GM19099 (cell line): ENCODE data around the gene ABCC10.

Experiments used
- POLR2A ChIP-seq: IDR thresholded peaks from 3 replicates; pipeline ENCODE4 v1.6.1; 2011; ENCODE audit warnings: low read depth; ENCODE audit not compliant: insufficient read length; ENCODE audit errors: extremely low read depth

The ABCC10 gene

DNA sequence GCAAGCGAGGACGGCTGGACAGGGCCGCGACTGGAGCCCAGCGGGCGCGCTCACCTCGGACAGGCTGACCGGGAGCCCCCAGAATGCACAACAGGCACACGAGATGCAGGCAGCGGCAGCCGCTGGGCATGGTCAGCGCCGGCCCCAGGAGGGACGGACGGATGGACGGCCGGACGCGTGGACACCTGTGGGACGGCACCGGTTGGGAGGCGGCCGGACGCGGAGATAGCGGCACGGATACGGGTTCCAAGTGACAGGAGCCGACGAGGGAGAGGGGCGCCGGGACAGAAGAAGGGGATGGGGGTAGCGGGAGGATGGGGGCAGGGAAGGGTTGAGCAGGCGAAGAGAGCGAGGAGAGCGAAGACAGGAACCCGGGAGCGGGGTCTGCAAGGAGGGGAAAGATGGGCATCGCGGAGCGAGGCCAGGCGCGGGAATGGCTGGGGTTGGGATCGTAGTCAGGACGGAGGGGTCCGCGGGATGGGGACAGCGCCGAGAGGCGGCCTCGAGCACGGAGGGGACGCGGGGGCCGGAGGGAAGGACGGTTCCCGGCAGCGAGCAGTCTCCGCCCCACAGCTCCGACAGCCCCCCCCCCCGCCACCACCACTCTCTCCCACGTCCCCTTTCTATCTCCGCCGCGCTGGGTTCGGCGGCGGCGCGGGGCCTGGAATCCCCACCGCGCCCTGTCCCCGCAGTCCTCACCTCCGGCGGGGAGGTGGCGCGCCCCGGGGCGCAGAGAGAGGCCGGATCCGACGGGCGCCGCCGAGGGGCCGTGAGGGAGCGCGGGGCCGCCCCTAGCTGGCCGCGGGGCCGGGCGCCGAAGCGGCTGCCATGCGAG lies 27.6 kb downstream of the ABCC10 start:
- TF ChIP-seq POLR2A: peak; percentile 7

GRCh38 chr6:43455531-43456428 lies 28.4 kb downstream of the ABCC10 start, which contains the start of gene DLK2:
DLK2 (minus strand) TSS chr6:43455548; CDS start chr6:43454825, 723 bp downstream.
- no peak for TF ChIP-seq POLR2A

- TF ChIP-seq POLR2A: no peak
Measured at GRCh38 chr6:43457643-43458042, 30.3 kb downstream of the ABCC10 start.

GRCh38 chr6:43459535-43459934 lies 32.2 kb downstream of the ABCC10 start:
- no peak for TF ChIP-seq POLR2A

- no peak for TF ChIP-seq POLR2A
Measured at GRCh38 chr6:43460032-43460431, 32.7 kb downstream of the ABCC10 start.

GRCh38 chr6:43461936-43462335 lies 34.6 kb downstream of the ABCC10 start:
- no peak for TF ChIP-seq POLR2A

DNA sequence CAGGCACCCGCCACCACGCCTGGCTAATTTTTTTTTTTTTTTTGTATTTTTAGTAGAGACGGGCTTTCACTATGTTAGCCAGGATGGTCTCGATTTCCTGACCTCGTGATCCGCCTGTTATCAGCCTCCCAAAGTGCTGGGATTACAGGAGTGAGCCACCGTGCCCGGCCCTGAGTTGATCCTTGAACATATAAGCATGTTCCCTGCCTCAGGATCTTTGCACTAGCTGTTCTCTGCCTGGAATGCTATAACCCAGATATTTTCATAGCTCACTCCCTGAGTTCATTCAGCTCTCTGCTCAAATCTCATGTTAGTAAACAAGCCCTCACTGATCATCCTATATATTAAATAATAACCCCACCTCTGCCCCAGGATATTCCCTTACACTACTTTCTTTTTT lies 37.0 kb downstream of the ABCC10 start:
- no peak for TF ChIP-seq POLR2A

DNA sequence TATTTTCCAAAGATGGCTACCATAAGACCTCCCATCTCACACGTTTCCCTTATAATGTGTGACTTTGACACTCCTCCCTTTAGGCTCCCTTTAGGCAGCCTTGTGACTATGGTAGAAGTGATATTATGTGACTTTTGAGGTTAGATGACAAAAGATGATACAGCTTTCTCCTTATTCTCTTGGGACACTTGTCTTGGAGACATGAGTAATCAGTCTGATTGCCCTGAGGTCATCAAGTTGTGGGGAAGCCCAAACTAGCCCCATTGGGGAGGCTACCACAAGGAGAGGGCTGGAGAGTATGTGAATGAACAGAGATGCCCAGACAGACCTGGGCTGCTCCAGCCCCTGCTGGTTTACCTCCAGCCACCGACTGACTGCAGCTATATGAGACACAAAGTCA lies 38.6 kb downstream of the ABCC10 start:
- no peak for TF ChIP-seq POLR2A

- TF ChIP-seq POLR2A: no peak
Measured at GRCh38 chr6:43467752-43468151, 40.4 kb downstream of the ABCC10 start.

DNA sequence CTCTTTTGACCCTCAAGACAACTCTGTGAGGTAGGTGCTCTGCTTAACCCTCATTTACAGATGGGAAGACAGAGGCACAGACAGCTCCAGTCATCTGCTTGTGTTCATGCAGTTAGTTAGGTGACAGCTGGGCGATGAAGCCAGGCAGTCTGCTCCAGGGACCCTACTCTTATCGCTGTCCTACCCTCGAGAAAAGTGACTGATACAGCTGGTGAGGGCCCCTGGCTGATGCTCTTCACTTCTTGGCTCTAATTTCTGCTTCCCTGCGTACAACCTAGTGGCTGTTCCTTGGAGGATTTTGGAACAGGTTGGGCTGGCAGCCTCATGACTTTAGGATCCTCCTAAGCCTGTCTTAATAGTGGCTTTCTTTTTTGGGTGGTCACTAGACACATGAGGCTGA lies 40.9 kb downstream of the ABCC10 start:
- TF ChIP-seq POLR2A: no peak

GRCh38 chr6:43468748-43469681 lies 41.7 kb downstream of the ABCC10 start:
- TF ChIP-seq POLR2A: no peak

- TF ChIP-seq POLR2A: no peak
Measured at GRCh38 chr6:43469947-43470346, 42.6 kb downstream of the ABCC10 start.

GRCh38 chr6:43471399-43471798 lies 44.1 kb downstream of the ABCC10 start:
- TF ChIP-seq POLR2A: no peak

DNA sequence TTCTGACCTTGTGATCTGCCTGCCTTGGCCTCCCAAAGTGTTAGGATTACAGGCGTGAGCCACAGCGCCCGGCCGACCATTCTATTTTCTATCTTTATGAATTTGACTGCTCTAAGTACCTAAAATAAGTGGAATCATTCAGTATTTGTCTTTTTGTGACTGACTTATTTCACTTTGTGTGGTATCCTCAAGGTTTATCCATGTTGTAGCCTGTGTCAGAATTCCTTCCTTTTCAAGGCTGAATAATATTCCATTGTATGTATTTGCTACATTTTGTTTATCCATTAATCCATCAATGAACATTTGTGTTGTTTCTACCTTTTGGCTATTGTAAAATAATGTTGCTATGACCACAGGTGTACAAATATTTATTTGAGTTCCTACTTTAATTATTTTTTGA lies 45.2 kb downstream of the ABCC10 start:
- TF ChIP-seq POLR2A: no peak

DNA sequence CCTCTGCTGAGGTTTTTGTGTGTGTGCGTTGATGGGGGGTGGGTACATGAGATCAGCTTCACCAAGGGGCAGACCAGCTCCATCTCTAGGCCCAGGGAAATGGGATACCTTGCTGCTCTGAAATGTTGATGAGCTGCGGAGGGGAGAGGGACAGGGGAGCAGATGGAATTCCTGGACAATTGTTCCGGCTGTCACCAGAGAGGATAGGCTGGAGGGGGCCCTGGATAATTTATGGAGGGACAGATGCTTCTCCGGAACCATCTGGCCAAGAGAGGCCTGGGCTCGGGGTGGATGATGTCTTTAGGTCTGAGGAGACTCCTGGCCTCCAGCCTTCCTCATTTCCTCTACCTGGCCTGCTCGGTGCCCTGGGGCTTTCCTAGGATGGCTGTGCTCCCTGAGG lies 48.2 kb downstream of the ABCC10 start:
- no peak for TF ChIP-seq POLR2A

GRCh38 chr6:43476746-43477145 lies 49.4 kb downstream of the ABCC10 start:
- no peak for TF ChIP-seq POLR2A
